GM23248 (cell line): Measurements from ENCODE around the gene DDA1. TPM values are rescaled to one million over a fixed set of nuclear protein-coding genes. Genes with fewer than 3 reads are reported as not detected.

Experiments
- DNase-seq: peaks from one replicate; pipeline ENCODE4 v3.0.0-alpha.2; 2015
- H2AFZ ChIP-seq: fragments of 200-600 bp; sonication (generic); 2 replicates; pipeline ENCODE4 v1.6.1; 2016; ENCODE audit warnings: antibody characterized with exemption
- H3F3A ChIP-seq: fragments of 200-600 bp; sonication (generic); 2 replicates; pipeline ENCODE4 v1.6.1; 2016; ENCODE audit warnings: mild to moderate bottlenecking, antibody characterized with exemption, mixed run types; ENCODE audit not compliant: insufficient read depth
- H3K27ac ChIP-seq: fragments of 200-600 bp; sonication (generic); 2 replicates; pipeline ENCODE4 v1.5.1; 2016; ENCODE audit warnings: mild to moderate bottlenecking
- H3K27me3 ChIP-seq: fragments of 200-600 bp; sonication (generic); replicated peaks from 2 replicates; pipeline ENCODE4 v1.6.1; 2016; ENCODE audit warnings: mild to moderate bottlenecking; ENCODE audit not compliant: insufficient read depth
- H3K36me3 ChIP-seq: fragments of 200-600 bp; sonication (generic); 2 replicates; pipeline ENCODE4 v1.6.1; 2016; ENCODE audit warnings: low read depth, mild to moderate bottlenecking
- H3K4me1 ChIP-seq: fragments of 200-600 bp; sonication (generic); 2 replicates; pipeline ENCODE4 v1.6.1; 2016; ENCODE audit warnings: mild to moderate bottlenecking; ENCODE audit not compliant: insufficient read depth
- H3K4me2 ChIP-seq: fragments of 200-600 bp; sonication (generic); one replicate; pipeline ENCODE4 v1.6.1; 2016; ENCODE audit warnings: mild to moderate bottlenecking; ENCODE audit not compliant: unreplicated experiment
- H3K4me3 ChIP-seq: fragments of 200-600 bp; sonication (generic); 2 replicates; pipeline ENCODE4 v1.5.1; 2016; ENCODE audit warnings: mild to moderate bottlenecking
- H3K79me2 ChIP-seq: fragments of 200-600 bp; sonication (generic); 2 replicates; pipeline ENCODE4 v1.6.1; 2016; ENCODE audit warnings: mild to moderate bottlenecking; ENCODE audit not compliant: insufficient read depth
- H3K9ac ChIP-seq: fragments of 200-600 bp; sonication (generic); 2 replicates; pipeline ENCODE4 v1.6.1; 2016; ENCODE audit warnings: mild to moderate bottlenecking
- H3K9me2 ChIP-seq: fragments of 200-600 bp; sonication (generic); 2 replicates; pipeline ENCODE4 v1.6.1; 2016; ENCODE audit warnings: mixed run types, mild to moderate bottlenecking, moderate library complexity; ENCODE audit not compliant: insufficient read depth
- H3K9me3 ChIP-seq: fragments of 200-600 bp; sonication (generic); one replicate; pipeline ENCODE4 v1.6.1; 2017; ENCODE audit warnings: low read depth
- H4K20me1 ChIP-seq: fragments of 200-600 bp; sonication (generic); 2 replicates; pipeline ENCODE4 v1.6.0; 2016; ENCODE audit not compliant: insufficient read depth
- EZH2 ChIP-seq: fragments of 200-600 bp; sonication (generic); IDR thresholded peaks from 2 replicates; pipeline ENCODE4 v1.6.1; 2018; ENCODE audit warnings: antibody characterized with exemption, mild to moderate bottlenecking; ENCODE audit not compliant: insufficient read depth, poor library complexity, severe bottlenecking
- EZH2phosphoT487 ChIP-seq: fragments of 200-600 bp; sonication (generic); IDR thresholded peaks from 2 replicates; pipeline ENCODE4 v1.6.1; 2018; ENCODE audit warnings: antibody characterized with exemption, moderate library complexity, mild to moderate bottlenecking, low read depth; ENCODE audit not compliant: insufficient read depth
- WGBS, 2 experiments: methylation state at CpG; one replicate each; pipeline ENCODE4 v1.1.6; 2015 to 2017; ENCODE audit warnings: low lambda C conversion rate in 2 of 2, low coverage in 1 of 2; ENCODE audit errors: missing lambda C conversion rate in 2 of 2; 5-methylcytosine and 5-hydroxymethylcytosine counted together
- in situ Hi-C: fragments of 300-500 bp; cut with MboI; formaldehyde crosslinking; loops from 2 replicates; pipeline ENCODE4 v1.15.0; 2020
- polyA plus RNA-seq: library from polyadenylated mRNA; unstranded; fragments of >200 nt; fragmentation: Nextera tagmentation; extraction: Ambion mirVana; gene quantifications from 2 replicates; pipeline ENCODE4 v1.2.1, GENCODE V29; 2016
- total RNA-seq: library from RNA; depleted of rRNA; stranded (reverse); fragments of >200 nt; shearing (Covaris generic); gene quantifications from 2 replicates; pipeline ENCODE4 v1.2.3, GENCODE V29; 2014

DDA1 gene
- total and polyA plus RNA-seq, 2 experiments from 2014 or later = 10.9 to 87.8 TPM

DNA sequence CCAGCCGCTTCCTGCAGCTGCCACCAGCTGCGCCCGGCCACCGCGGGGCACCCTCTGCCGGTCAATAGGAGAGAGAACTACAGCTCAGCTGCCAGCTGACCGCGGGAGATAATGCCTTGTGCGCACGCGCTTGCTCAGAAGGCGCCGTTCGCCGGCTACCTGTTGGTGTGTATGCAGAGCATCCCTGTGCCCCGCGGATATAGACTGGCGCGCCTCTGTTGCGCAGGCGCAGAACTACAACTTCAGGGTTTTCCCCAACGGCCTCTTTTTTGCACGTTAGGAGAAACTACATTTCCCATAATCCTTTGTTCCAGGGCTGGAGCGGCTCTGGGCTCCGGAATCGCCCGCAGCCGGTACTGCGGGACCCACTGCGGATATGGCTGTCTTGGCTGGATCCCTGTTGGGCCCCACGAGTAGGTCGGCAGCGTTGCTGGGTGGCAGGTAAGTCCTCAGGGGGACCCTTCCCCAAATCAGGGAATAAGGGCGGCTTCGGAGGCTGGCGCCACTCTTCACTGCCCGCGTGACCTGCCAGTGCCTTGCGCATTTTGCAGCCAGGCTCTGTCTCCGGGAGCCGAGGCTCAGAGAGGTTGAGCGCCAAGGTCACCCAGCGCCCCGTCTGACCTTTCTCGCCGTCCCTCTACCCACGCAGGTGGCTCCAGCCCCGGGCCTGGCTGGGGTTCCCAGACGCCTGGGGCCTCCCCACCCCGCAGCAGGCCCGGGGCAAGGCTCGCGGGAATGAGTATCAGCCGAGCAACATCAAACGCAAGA, 3.7 kb upstream of the DDA1 start, which contains the start of gene MRPL34:
Gene MRPL34 (plus strand): TSS at position 356 of the 768 bp plus-strand sequence. CDS start 21 bp downstream, at position 377.
- in situ Hi-C loops = loop anchor here (10.0 kb wide), 1 partner anchor 79 kb away; no protein-coding TSS in a partner anchor
- TF ChIP-seq EZH2phosphoT487 (no peak), EZH2 (no peak)
- Histone ChIP-seq H3F3A (peaks cover 18% of the 10 kb centered on the region), H3K4me3 (peak within 1 kb of the TSS; percentile 87), H3K27me3 (no peaks in the 10 kb centered on the region), H2AFZ (peak within 1 kb of the TSS; percentile 93), H4K20me1 (no peaks in the 10 kb centered on the region), H3K27ac (peak within 1 kb of the TSS; percentile 58), H3K4me1 (peaks cover 28% of the 10 kb centered on the region), H3K36me3 (no peaks in the 10 kb centered on the region), H3K9ac (peak within 1 kb of the TSS; percentile 80), H3K79me2 (peaks cover 29% of the 10 kb centered on the region), H3K9me3 (no peaks in the 10 kb centered on the region), H3K4me2 (peak within 1 kb of the TSS; percentile 87), H3K9me2 (no peaks in the 10 kb centered on the region)
- WGBS, 2 experiments = 1 to 2% methylated on average over 46 to 55 of the region's 55 CpGs
- peak; percentile 98 for DNase-seq

GRCh38 chr19:17306285-17306714, 3.1 kb upstream of the DDA1 start:
- Histone ChIP-seq H3K9me2 (no peaks in the 10 kb centered on the region), H3K4me3 (peak overlapping the region; percentile 87), H3K27ac (peak overlapping the region; percentile 58), H3K9me3 (no peaks in the 10 kb centered on the region), H3F3A (peaks cover 18% of the 10 kb centered on the region), H3K4me1 (peaks cover 34% of the 10 kb centered on the region), H3K4me2 (peak overlapping the region; percentile 87), H3K9ac (peak overlapping the region; percentile 80), H3K36me3 (no peaks in the 10 kb centered on the region), H2AFZ (peak overlapping the region; percentile 93), H4K20me1 (no peaks in the 10 kb centered on the region), H3K79me2 (peaks cover 35% of the 10 kb centered on the region), H3K27me3 (no peaks in the 10 kb centered on the region)
- WGBS, 2 experiments = 3 to 4% methylated on average over 28 of the region's 28 CpGs
- in situ Hi-C loops = loop anchor here (10.0 kb wide), 1 partner anchor 79 kb away; no protein-coding TSS in a partner anchor
- no peak for TF ChIP-seq EZH2
- no peak for TF ChIP-seq EZH2phosphoT487
- no peak for DNase-seq

- 91 to 93% methylated on average over 8 of the region's 8 CpGs for WGBS, 2 experiments
- H3K9ac ChIP-seq = no peak overlapping the region
Measured at GRCh38 chr19:17307876-17308377, 1.4 kb upstream of the DDA1 start.

DNA sequence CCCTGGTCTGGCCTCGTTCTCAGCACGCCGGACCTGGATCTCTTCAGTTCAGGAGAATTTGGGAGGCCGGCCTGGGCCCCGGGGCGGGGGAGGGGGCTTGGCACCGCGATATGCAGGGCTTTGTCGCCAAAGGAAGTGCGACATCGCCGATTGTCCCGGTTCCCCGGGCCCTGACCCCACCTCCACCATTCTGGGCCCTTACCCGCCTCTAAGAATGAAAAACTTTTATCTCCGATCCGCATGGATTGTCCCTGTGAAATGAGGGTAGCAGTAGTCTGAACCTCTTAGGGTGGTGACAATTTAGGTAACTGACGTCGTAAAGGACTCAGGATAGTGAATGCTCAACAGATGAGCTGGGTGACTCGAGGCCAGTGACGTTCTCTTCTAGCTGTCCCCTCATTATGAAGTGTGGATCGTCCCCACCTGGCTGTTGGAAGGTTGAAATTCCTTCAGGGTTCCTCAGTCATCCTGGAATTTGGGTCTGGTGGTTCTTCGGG, 650 bp downstream of the DDA1 start:
- Histone ChIP-seq H3K4me1 (peaks cover 31% of the 10 kb centered on the region), H3K9me2 (no peaks in the 10 kb centered on the region), H3K9ac (peak overlapping the region; percentile 93), H3K4me2 (peak overlapping the region; percentile 90), H2AFZ (peak overlapping the region; percentile 25; the same call in 1 of the 2 replicates), H3F3A (peaks cover 6% of the 10 kb centered on the region), H3K27me3 (no peaks in the 10 kb centered on the region), H3K36me3 (no peaks in the 10 kb centered on the region; the same call in 1 of the 2 replicates), H3K79me2 (peaks cover 69% of the 10 kb centered on the region), H3K9me3 (no peaks in the 10 kb centered on the region), H3K27ac (peak overlapping the region; percentile 36), H3K4me3 (peak overlapping the region; percentile 97), H4K20me1 (no peaks in the 10 kb centered on the region)
- 3 to 4% methylated on average over 23 of the region's 23 CpGs for WGBS, 2 experiments
- DNase-seq = peak; percentile 38
- no peak for TF ChIP-seq EZH2
- no peak for TF ChIP-seq EZH2phosphoT487
- in situ Hi-C loops = loop anchor here (10.0 kb wide), 1 partner anchor 75 kb away; no protein-coding TSS in a partner anchor

More at GRCh38 chr19:17307876-17308377, 1.4 kb upstream of the DDA1 start:
- DNase-seq = no peak
- Histone ChIP-seq H3K27ac (no peak overlapping the region), H2AFZ (no peak overlapping the region), H3F3A (peaks cover 18% of the 10 kb centered on the region), H3K9me2 (no peaks in the 10 kb centered on the region), H3K4me3 (no peak overlapping the region), H4K20me1 (no peaks in the 10 kb centered on the region), H3K9me3 (no peaks in the 10 kb centered on the region), H3K79me2 (peaks cover 51% of the 10 kb centered on the region), H3K4me1 (peaks cover 46% of the 10 kb centered on the region), H3K27me3 (no peaks in the 10 kb centered on the region), H3K36me3 (no peaks in the 10 kb centered on the region), H3K4me2 (no peak overlapping the region)
- no peak for TF ChIP-seq EZH2
- TF ChIP-seq EZH2phosphoT487 = no peak
- in situ Hi-C loops = loop anchor here (10.0 kb wide), 1 partner anchor 77 kb away; no protein-coding TSS in a partner anchor
